ENCODE data around the gene SLC25A13. TPM values are rescaled to one million over a fixed set of nuclear protein-coding genes. Genes with fewer than 3 reads are reported as not detected.

SLC25A13 gene
- total and polyA plus RNA-seq, 3 donors from 2014 or later: 13.2 to 49.1 (median 35.4) TPM

DNA sequence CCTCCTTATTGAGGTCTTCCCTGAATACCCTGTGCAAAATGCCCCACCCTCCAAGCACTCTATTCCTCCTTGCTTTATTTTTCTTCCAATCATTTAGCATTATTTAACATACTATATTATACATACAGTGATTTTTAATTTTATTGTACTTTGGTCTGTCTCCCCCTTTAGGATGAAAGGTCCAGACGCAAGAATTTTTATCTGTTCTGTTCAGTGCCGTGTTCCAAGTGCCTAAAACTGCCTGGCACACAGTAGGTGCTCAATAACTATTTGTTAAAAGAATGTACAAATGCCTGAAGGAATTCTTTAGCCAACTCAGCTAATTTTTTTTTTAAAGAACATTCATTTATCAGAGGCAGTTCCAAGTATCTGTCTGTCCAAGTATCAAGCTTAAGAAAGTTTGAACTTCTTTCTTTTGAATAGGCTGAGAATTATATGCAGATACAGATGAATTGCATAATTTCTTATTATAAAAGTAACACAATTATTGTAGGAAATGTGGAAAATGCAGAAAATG lies 34.1 kb upstream of the SLC25A13 start:
- intact Hi-C loops (cut with DNase I; ENCODE audit: low total_unique reads): no loop called here
- no peaks in the 10 kb centered on the region for H3K36me3 ChIP-seq (ENCODE audit: low read depth, missing control alignments)
- H3K9me3 ChIP-seq: no peaks in the 10 kb centered on the region
- H3K4me1 ChIP-seq: no peaks in the 10 kb centered on the region
- no peaks in the 10 kb centered on the region for H3K27me3 ChIP-seq
- WGBS, 2 donors: 39 to 59% methylated on average over 2 of the region's 2 CpGs
- no peak for TF ChIP-seq CTCF (IDR thresholded peaks at IDR 0.05)
- no peak for TF ChIP-seq POLR2A (IDR thresholded peaks at IDR 0.05)
- DNase-seq: no peak
- no peak overlapping the region for H3K4me3 ChIP-seq
- H3K27ac ChIP-seq: no peak overlapping the region

- WGBS, 2 donors: 59 to 78% methylated on average over 3 of the region's 3 CpGs
- no peak for TF ChIP-seq CTCF (IDR thresholded peaks at IDR 0.05)
- no peak for TF ChIP-seq POLR2A (IDR thresholded peaks at IDR 0.05)
- DNase-seq: no peak
Observed at GRCh38 chr7:96354881-96355280, 33.0 kb upstream of the SLC25A13 start.

GRCh38 chr7:96349572-96349971 lies 27.7 kb upstream of the SLC25A13 start:
- no peak for DNase-seq
- no peaks in the 10 kb centered on the region for H3K27me3 ChIP-seq
- intact Hi-C loops (cut with DNase I; ENCODE audit: low total_unique reads): no loop called here
- H3K4me3 ChIP-seq: no peak overlapping the region
- WGBS, 2 donors: 34 to 39% methylated on average over 3 of the region's 3 CpGs
- TF ChIP-seq POLR2A (IDR thresholded peaks at IDR 0.05) (no peak), CTCF (IDR thresholded peaks at IDR 0.05) (no peak)
- H3K4me1 ChIP-seq: no peaks in the 10 kb centered on the region
- H3K36me3 ChIP-seq (ENCODE audit: low read depth, missing control alignments): no peaks in the 10 kb centered on the region
- no peaks in the 10 kb centered on the region for H3K9me3 ChIP-seq
- H3K27ac ChIP-seq: no peak overlapping the region

More at GRCh38 chr7:96354881-96355280, 33.0 kb upstream of the SLC25A13 start:
- H3K4me1 ChIP-seq: no peaks in the 10 kb centered on the region
- H3K9me3 ChIP-seq: no peaks in the 10 kb centered on the region
- H3K27me3 ChIP-seq: no peaks in the 10 kb centered on the region
- H3K36me3 ChIP-seq (ENCODE audit: low read depth, missing control alignments): no peaks in the 10 kb centered on the region
- H3K27ac ChIP-seq: no peak overlapping the region
- intact Hi-C loops (cut with DNase I; ENCODE audit: low total_unique reads): no loop called here
- H3K4me3 ChIP-seq: no peak overlapping the region

- Histone ChIP-seq H3K36me3 (ENCODE audit: low read depth, missing control alignments) (no peaks in the 10 kb centered on the region), H3K27ac (no peak overlapping the region), H3K4me1 (no peaks in the 10 kb centered on the region), H3K27me3 (no peaks in the 10 kb centered on the region), H3K4me3 (no peak overlapping the region), H3K9me3 (no peaks in the 10 kb centered on the region)
- DNase-seq: no peak
- intact Hi-C loops (cut with DNase I; ENCODE audit: low total_unique reads): no loop called here
- 89 to 91% methylated on average over 2 of the region's 2 CpGs for WGBS, 2 donors
- no peak for TF ChIP-seq CTCF (IDR thresholded peaks at IDR 0.05)
- TF ChIP-seq POLR2A (IDR thresholded peaks at IDR 0.05): no peak
Observed at GRCh38 chr7:96347471-96347870, 25.6 kb upstream of the SLC25A13 start.

GRCh38 chr7:96346293-96346953 lies 24.5 kb upstream of the SLC25A13 start:
- Histone ChIP-seq H3K27me3 (no peaks in the 10 kb centered on the region), H3K4me3 (no peak overlapping the region), H3K36me3 (ENCODE audit: low read depth, missing control alignments) (no peaks in the 10 kb centered on the region), H3K27ac (no peak overlapping the region), H3K4me1 (no peaks in the 10 kb centered on the region), H3K9me3 (no peaks in the 10 kb centered on the region)
- intact Hi-C loops (cut with DNase I; ENCODE audit: low total_unique reads): no loop called here
- DNase-seq: no peak
- 56 to 64% methylated on average over 5 of the region's 5 CpGs for WGBS, 2 donors
- TF ChIP-seq POLR2A (IDR thresholded peaks at IDR 0.05) (no peak), CTCF (IDR thresholded peaks at IDR 0.05) (no peak)

Data from testis (tissue), 3 donors.